ENCODE measurements around the gene MTHFD2L. TPM values are rescaled to one million over a fixed set of nuclear protein-coding genes. Genes with fewer than 3 reads are reported as not detected.

Gene MTHFD2L
- total and polyA plus RNA-seq, 9 of the 15 experiments (the other 6 are each of a cell fraction or from before 2014, with no cell fraction given), result 10.0 to 39.0 (median 26.0) TPM

GRCh38 chr4:74331252-74331651 is 173.3 kb downstream of the MTHFD2L start (continued):
- no peak for TF ChIP-seq RHOXF2B (CRISPR knock-in tag; conservative IDR thresholded peaks at IDR 0.05)
- TF ChIP-seq NR3C1 (CRISPR knock-in tag; IDR thresholded peaks at IDR 0.05), result no peak
- TF ChIP-seq NFRKB (IDR thresholded peaks at IDR 0.05; ENCODE audit: low read depth), result peak; percentile 72
- no peak for TF ChIP-seq ETV5 (CRISPR knock-in tag; IDR thresholded peaks at IDR 0.05; ENCODE audit: low read depth)
- TF ChIP-seq GTF2A2 (tag; IDR thresholded peaks at IDR 0.05), result 0 out of 2 replicates have a peak, but pooled peaks have one; percentile 59
- no peak for TF ChIP-seq PRMT5 (CRISPR knock-in tag; IDR thresholded peaks at IDR 0.05)
- TF ChIP-seq AFF1 (IDR thresholded peaks at IDR 0.05; ENCODE audit: low read depth in 1 of 2, partially characterized antibody in 2 of 2), result peak in 1 of 2 experiments; percentile 16
- TF ChIP-seq ILF3 (IDR thresholded peaks at IDR 0.05; ENCODE audit: borderline replicate concordance), result no peak
- no peak for TF ChIP-seq NR2C1 (IDR thresholded peaks at IDR 0.05)
- no peak for TF ChIP-seq NR2C1 (tag; IDR thresholded peaks at IDR 0.05)
- TF ChIP-seq ZNF780A (CRISPR knock-in tag; IDR thresholded peaks at IDR 0.05), result no peak
- TF ChIP-seq ZNF212 (CRISPR knock-in tag; IDR thresholded peaks at IDR 0.05), result no peak
- TF ChIP-seq HLTF (IDR thresholded peaks at IDR 0.05), result no peak
- TF ChIP-seq ZNF23 (CRISPR knock-in tag; IDR thresholded peaks at IDR 0.05), result 0 out of 2 replicates have a peak, but pooled peaks have one; percentile 25
- TF ChIP-seq CHD2 (IDR thresholded peaks at IDR 0.05; ENCODE audit: low read depth, low read length), result peak; percentile 84
- peak; percentile 66 for TF ChIP-seq ZNF592 (IDR thresholded peaks at IDR 0.05)
- TF ChIP-seq ZBTB5 (IDR thresholded peaks at IDR 0.05), result no peak
- TF ChIP-seq OTX1 (CRISPR knock-in tag; IDR thresholded peaks at IDR 0.05), result no peak
- no peak for TF ChIP-seq BMI1 (IDR thresholded peaks at IDR 0.05; ENCODE audit: low read length)
- no peak for TF ChIP-seq ZFP1 (CRISPR knock-in tag; IDR thresholded peaks at IDR 0.05)
- no peak for TF ChIP-seq TCF7 (IDR thresholded peaks at IDR 0.05; ENCODE audit: borderline replicate concordance)
- TF ChIP-seq STAT5B (CRISPR knock-in tag; IDR thresholded peaks at IDR 0.05), result no peak

Measured in K562 (cell line).